ENCODE data around the gene CRTC3. TPM values are rescaled to one million over a fixed set of nuclear protein-coding genes. Genes with fewer than 3 reads are reported as not detected.

Gene CRTC3
- total and polyA plus RNA-seq, 2 of the 13 experiments (the other 11 are each of a cell fraction or from before 2014, with no cell fraction given) = 8.4 to 11.8 TPM

GRCh38 chr15:90489944-90490343 lies 39.8 kb upstream of the CRTC3 start (continued):
- TF ChIP-seq ZNF329 (CRISPR knock-in tag; IDR thresholded peaks at IDR 0.05; ENCODE audit: low read depth) (no peak), ZNF367 (CRISPR knock-in tag; IDR thresholded peaks at IDR 0.05; ENCODE audit: borderline replicate concordance) (no peak), ZNF7 (CRISPR knock-in tag; IDR thresholded peaks at IDR 0.05) (no peak), MEIS2 (CRISPR knock-in tag; IDR thresholded peaks at IDR 0.05) (peak; percentile 97), ZNF878 (CRISPR knock-in tag; IDR thresholded peaks at IDR 0.05) (peak; percentile 46; the same call in 1 of the 2 replicates), CEBPB (IDR thresholded peaks at IDR 0.05; ENCODE audit: borderline replicate concordance, low read depth, low read length) (peak; percentile 75), HDAC6 (IDR thresholded peaks at IDR 0.05; ENCODE audit: low read depth, low read length) (no peak), UBTF (CRISPR knock-in tag; IDR thresholded peaks at IDR 0.05) (no peak), ZNF549 (CRISPR knock-in tag; IDR thresholded peaks at IDR 0.05) (no peak), KAT2B (IDR thresholded peaks at IDR 0.05; ENCODE audit: borderline replicate concordance, low read depth, low read length) (no peak), FIP1L1 (IDR thresholded peaks at IDR 0.05; ENCODE audit: borderline replicate concordance, insufficient read depth, low read depth, low read length) (no peak), FOXP1 (IDR thresholded peaks at IDR 0.05) (peak; percentile 96), FOXP1 (CRISPR knock-in tag; IDR thresholded peaks at IDR 0.05) (peak; percentile 97), ATM (IDR thresholded peaks at IDR 0.05; ENCODE audit: borderline replicate concordance) (no peak), TBP (CRISPR knock-in tag; IDR thresholded peaks at IDR 0.05) (no peak), ZUFSP (CRISPR knock-in tag; IDR thresholded peaks at IDR 0.05; ENCODE audit: borderline replicate concordance) (no peak), ZC3H4 (CRISPR knock-in tag; IDR thresholded peaks at IDR 0.05; ENCODE audit: borderline replicate concordance) (no peak), ZNF775 (CRISPR knock-in tag; IDR thresholded peaks at IDR 0.05; ENCODE audit: borderline replicate concordance) (no peak), PRPF4 (IDR thresholded peaks at IDR 0.05; ENCODE audit: low read depth, low read length, poor library complexity, severe bottlenecking) (no peak), ZNF749 (CRISPR knock-in tag; IDR thresholded peaks at IDR 0.05; ENCODE audit: borderline replicate concordance) (no peak), ZNF337 (CRISPR knock-in tag; IDR thresholded peaks at IDR 0.05; ENCODE audit: borderline replicate concordance, low read depth) (no peak), ZNF720 (CRISPR knock-in tag; IDR thresholded peaks at IDR 0.05) (no peak), NCOA1 (CRISPR knock-in tag; IDR thresholded peaks at IDR 0.05) (no peak), NKX3-1 (CRISPR knock-in tag; IDR thresholded peaks at IDR 0.05) (peak; percentile 92), PAF1 (CRISPR knock-in tag; IDR thresholded peaks at IDR 0.05) (no peak)
- TF ChIP-seq, protein P1, sequence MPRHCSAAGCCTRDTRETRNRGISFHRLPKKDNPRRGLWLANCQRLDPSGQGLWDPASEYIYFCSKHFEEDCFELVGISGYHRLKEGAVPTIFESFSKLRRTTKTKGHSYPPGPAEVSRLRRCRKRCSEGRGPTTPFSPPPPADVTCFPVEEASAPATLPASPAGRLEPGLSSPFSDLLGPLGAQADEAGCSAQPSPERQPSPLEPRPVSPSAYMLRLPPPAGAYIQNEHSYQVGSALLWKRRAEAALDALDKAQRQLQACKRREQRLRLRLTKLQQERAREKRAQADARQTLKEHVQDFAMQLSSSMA (CRISPR knock-in tag; IDR thresholded peaks at IDR 0.05) = no peak
